ENCODE measurements around the gene BRD8.

BRD8 gene

GRCh38 chr5:138092301-138092700 lies 86.1 kb downstream of the BRD8 start:
- no peak overlapping the region for H3K27ac ChIP-seq
- peaks cover 8 to 9% of the 10 kb centered on the region in 2 experiments for H3K4me1 ChIP-seq (ENCODE audit: control insufficient read depth in 1 of 2, insufficient read depth in 1 of 2, low read depth in 1 of 2, low read length in 1 of 2)
- H3K36me3 ChIP-seq, result no peaks in the 10 kb centered on the region
- no peak overlapping the region for H3K4me3 ChIP-seq (ENCODE audit: low read depth in 1 of 2, low read length in 1 of 2)
- no peaks in the 10 kb centered on the region for H3K9me3 ChIP-seq
- H3K27me3 ChIP-seq, result no peaks in the 10 kb centered on the region
- TF ChIP-seq CTCF (IDR thresholded peaks at IDR 0.05), result no peak

GRCh38 chr5:138091685-138092084 lies 86.7 kb downstream of the BRD8 start:
- Histone ChIP-seq H3K4me3 (ENCODE audit: low read depth in 1 of 2, low read length in 1 of 2) (no peak overlapping the region), H3K27me3 (no peaks in the 10 kb centered on the region), H3K4me1 (ENCODE audit: control insufficient read depth in 1 of 2, insufficient read depth in 1 of 2, low read depth in 1 of 2, low read length in 1 of 2) (peaks cover 8 to 9% of the 10 kb centered on the region in 2 experiments), H3K27ac (no peak overlapping the region), H3K36me3 (no peaks in the 10 kb centered on the region), H3K9me3 (no peaks in the 10 kb centered on the region)
- no peak for TF ChIP-seq CTCF (IDR thresholded peaks at IDR 0.05)
